Ascending aorta (tissue), 2 donors: Measurements from ENCODE around the gene ASCC1. TPM values are rescaled to one million over a fixed set of nuclear protein-coding genes. Genes with fewer than 3 reads are reported as not detected.
A peak's percentile ranks its signal among the peaks of the same experiment; 100 is the strongest.

Source experiments
- DNase-seq, 2 donors: peaks; one replicate each; pipeline ENCODE4 v3.0.0-alpha.2; 2019; ENCODE audit warnings: low spot score in 2 of 2
- H3K27ac ChIP-seq, 2 donors: fragments of 200-600 bp; sonication (generic); one replicate each; pipeline ENCODE4 v1.5.1; 2016 to 2017; ENCODE audit warnings: mild to moderate bottlenecking in 1 of 2
- H3K27me3 ChIP-seq: fragments of 200-600 bp; sonication (generic); one replicate; pipeline ENCODE4 v1.5.1; 2017
- H3K36me3 ChIP-seq, 2 donors: fragments of 200-600 bp; sonication (generic); one replicate each; pipeline ENCODE4 v1.5.1; 2016
- H3K4me1 ChIP-seq, 2 donors: fragments of 200-600 bp; sonication (generic); one replicate each; pipeline ENCODE4 v1.5.1; 2016 to 2017; ENCODE audit warnings: mild to moderate bottlenecking in 1 of 2
- H3K4me3 ChIP-seq, 2 donors: fragments of 200-600 bp; sonication (generic); one replicate each; pipeline ENCODE4 v1.5.1; 2016 to 2017; ENCODE audit warnings: mild to moderate bottlenecking in 1 of 2
- H3K9me3 ChIP-seq, 2 donors: fragments of 200-600 bp; sonication (generic); one replicate each; pipeline ENCODE4 v1.5.1; 2016
- CTCF ChIP-seq, 3 experiments: fragments of 200-600 bp in 2 of 3; fragments of 450-650 bp in 1 of 3; sonication (generic) in 2 of 3; IDR thresholded peaks; one replicate each; pipeline ENCODE4 v1.5.1; 2016 to 2019; ENCODE audit warnings: antibody characterized with exemption in 3 of 3, mild to moderate bottlenecking in 1 of 3, moderate library complexity in 1 of 3
- intact Hi-C: fragments of 100-400 bp; cut with DNase I; formaldehyde crosslinking; loops from one replicate; pipeline ENCODE4 v1.15.1; 2023
- total RNA-seq: library from RNA; depleted of rRNA; stranded (reverse); fragments of >200 nt; gene quantifications from one replicate; pipeline ENCODE4 v1.1.0, GENCODE V29; 2016

The ASCC1 gene
- total RNA-seq, 1 donor from 2014 or later: 5.5 TPM

DNA sequence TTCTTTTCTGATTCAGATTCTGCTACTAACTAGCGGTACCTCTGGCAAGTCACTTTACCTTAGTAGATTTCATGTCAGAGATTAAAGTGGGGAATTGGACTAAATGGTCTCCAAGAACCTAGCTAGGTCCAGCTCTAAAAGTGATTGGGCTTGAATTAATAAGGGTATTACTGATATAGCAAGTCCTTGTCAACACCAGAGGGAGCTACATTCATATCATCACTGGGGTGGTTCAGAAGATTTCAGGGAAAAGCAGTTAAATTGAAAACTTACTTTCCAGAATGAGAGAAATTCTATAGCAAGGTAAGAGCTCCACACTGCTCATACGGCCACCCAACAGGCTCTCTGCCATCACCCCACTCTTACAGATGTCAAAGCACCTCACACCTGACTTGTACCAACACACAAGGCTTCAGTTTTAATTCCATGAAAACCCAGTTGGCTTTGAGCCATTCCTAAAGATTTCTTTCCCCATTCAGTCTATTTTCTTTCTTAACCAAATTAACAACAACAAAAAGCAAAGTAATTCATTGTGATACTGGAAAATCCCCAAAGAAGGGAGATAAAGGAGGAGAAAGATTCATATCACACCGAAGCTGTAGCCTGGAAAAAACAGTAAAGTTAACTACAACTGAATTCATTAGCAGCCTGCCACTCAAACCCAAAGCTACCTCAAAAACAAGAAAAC is 89.7 kb downstream of the ASCC1 start:
- TF ChIP-seq CTCF (IDR thresholded peaks at IDR 0.05): no peak
- Histone ChIP-seq H3K4me3 (no peak overlapping the region), H3K27ac (peak overlapping the region in 1 of 2 donors; percentile 21), H3K9me3 (no peaks in the 10 kb centered on the region), H3K4me1 (peaks cover 0 to 7% of the 10 kb centered on the region in 2 donors), H3K27me3 (no peaks in the 10 kb centered on the region), H3K36me3 (peaks cover 2 to 12% of the 10 kb centered on the region in 2 donors)
- no peak for DNase-seq
- intact Hi-C loops: loop anchor here (5.0 kb wide), 1 partner anchor 201 kb away; no protein-coding TSS in a partner anchor

GRCh38 chr10:72124989-72125388 is 91.1 kb downstream of the ASCC1 start:
- intact Hi-C loops: loop anchor here (5.0 kb wide), 1 partner anchor 202 kb away; no protein-coding TSS in a partner anchor
- H3K4me1 ChIP-seq: peaks cover 0 to 7% of the 10 kb centered on the region in 2 donors
- H3K4me3 ChIP-seq: no peak overlapping the region
- TF ChIP-seq CTCF (IDR thresholded peaks at IDR 0.05): no peak
- H3K9me3 ChIP-seq: no peaks in the 10 kb centered on the region
- H3K27ac ChIP-seq: peak overlapping the region; percentile 21 to 28
- DNase-seq: no peak
- no peaks in the 10 kb centered on the region for H3K27me3 ChIP-seq
- H3K36me3 ChIP-seq: peaks cover 2 to 12% of the 10 kb centered on the region in 2 donors

- Histone ChIP-seq H3K27me3 (no peaks in the 10 kb centered on the region), H3K36me3 (peaks cover 2 to 12% of the 10 kb centered on the region in 2 donors), H3K4me1 (peaks cover 0 to 7% of the 10 kb centered on the region in 2 donors), H3K9me3 (no peaks in the 10 kb centered on the region), H3K27ac (peak overlapping the region in 1 of 2 donors; percentile 21), H3K4me3 (no peak overlapping the region)
- no peak for TF ChIP-seq CTCF (IDR thresholded peaks at IDR 0.05)
- no peak for DNase-seq
- intact Hi-C loops: no loop called here
Observed at GRCh38 chr10:72124381-72124780, 91.7 kb downstream of the ASCC1 start.

DNA sequence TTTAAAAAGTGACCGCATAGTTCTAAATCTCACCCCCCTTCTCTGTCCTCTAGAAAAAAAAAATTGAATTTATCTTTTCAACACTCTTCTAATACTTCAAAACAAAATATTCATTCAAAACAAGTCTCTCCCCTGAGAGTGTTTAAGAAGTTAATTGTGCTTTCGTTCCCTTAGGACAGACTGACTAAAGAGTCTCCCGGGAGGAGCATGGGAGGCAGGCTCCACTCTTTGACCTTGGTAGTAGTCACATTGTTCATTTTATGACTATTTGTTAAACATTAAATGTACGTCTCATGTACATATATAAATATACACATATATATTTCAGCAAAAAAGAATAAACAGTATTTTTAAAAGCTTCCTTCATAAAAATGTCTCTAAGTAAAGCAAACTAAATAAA is 92.5 kb downstream of the ASCC1 start:
- Histone ChIP-seq H3K27me3 (no peaks in the 10 kb centered on the region), H3K4me1 (peaks cover 0 to 7% of the 10 kb centered on the region in 2 donors), H3K9me3 (no peaks in the 10 kb centered on the region), H3K27ac (no peak overlapping the region), H3K4me3 (no peak overlapping the region), H3K36me3 (peaks cover 2 to 12% of the 10 kb centered on the region in 2 donors)
- intact Hi-C loops: no loop called here
- no peak for TF ChIP-seq CTCF (IDR thresholded peaks at IDR 0.05)
- no peak for DNase-seq

DNA sequence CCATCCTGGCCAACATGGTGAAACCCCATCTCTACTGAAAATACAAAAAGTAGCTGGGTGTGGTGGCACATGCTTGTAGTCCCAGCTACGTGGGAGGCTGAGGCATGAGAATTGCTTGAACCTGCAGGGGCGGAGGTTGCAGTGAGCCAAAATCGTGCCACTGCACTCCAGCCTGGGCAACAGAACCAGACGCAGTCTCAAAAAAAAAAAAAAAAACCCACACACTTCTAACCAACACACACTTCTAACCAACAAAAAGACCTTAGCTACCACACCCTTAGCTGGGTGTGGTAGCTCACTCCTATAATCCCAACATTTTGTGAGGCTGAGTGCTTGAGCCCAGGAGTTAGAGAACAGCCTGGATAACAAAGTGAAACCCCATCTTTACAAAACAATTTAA is 93.9 kb downstream of the ASCC1 start:
- no peak for TF ChIP-seq CTCF (IDR thresholded peaks at IDR 0.05)
- peaks cover 0 to 7% of the 10 kb centered on the region in 2 donors for H3K4me1 ChIP-seq
- H3K4me3 ChIP-seq: no peak overlapping the region
- H3K27me3 ChIP-seq: no peaks in the 10 kb centered on the region
- no peak for DNase-seq
- H3K27ac ChIP-seq: no peak overlapping the region
- H3K36me3 ChIP-seq: peaks cover 0 to 4% of the 10 kb centered on the region in 2 donors
- intact Hi-C loops: no loop called here
- no peaks in the 10 kb centered on the region for H3K9me3 ChIP-seq
